Measurements from ENCODE around the gene PPARG.

PPARG gene

GRCh38 chr3:12343047-12343501 is 54.2 kb downstream of the PPARG start:
- no peak for DNase-seq (ENCODE audit: low read depth)

DNA sequence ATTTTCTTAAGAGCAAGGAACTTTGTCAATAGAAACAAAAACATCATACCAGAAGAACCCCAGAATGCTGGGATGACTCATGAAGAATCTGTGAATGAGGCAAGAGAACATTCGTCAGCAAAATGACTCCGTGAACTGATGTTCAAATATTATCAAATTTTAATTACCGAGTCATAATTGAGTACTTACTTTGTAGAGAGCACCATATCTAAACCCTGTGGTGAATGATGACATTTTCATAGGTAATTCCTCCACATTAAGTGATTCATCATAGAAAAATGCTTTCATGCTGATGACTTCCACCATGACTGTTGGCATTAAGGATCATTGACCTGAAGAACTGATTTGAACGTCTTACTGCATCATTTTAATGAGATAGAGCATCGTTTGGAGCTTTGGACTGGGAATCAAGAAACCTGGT is 56.3 kb downstream of the PPARG start:
- DNase-seq (ENCODE audit: low read depth) = no peak

DNA sequence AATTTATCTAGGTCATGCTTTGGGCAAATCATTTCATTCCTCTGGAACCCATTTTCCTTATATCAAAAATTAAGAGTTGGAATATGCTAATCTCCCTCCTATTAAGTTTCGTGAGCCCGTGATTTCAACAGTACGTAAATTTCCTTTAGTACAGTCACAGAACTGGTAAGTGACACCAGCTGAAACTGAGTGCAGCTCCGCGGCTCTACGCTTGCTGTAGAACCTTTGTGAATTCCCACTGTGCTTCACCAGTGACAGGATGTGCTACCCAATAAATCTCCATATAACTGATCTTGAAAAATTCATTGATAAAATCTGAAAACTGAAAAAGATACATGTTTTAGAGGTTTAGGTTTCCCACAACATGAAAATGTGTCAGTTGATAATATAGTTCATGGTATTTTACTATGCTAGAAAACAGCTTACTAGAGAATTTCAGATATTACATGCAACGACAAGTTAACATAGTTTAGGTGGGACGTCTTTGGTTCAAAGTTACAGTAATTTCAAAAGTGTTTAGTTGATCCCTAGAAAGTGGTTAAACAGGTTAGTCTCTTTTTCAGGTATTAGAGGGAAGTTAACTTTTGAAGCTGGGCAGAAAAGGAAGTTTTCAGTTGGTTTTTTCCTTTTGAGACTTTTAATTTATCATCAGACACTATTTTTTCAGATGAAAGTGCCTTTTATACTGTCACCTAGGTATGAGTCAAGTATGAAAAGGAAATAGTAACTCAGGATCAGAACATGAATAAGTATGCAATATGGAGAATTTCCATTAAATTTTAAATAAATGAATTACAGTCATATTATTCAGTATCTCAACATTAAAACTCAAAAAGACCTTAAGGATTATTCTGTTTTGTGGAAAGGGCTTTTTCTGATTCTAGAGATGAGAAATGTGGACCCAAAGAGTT is 57.0 kb downstream of the PPARG start:
- DNase-seq (ENCODE audit: low read depth) = no peak

GRCh38 chr3:12347301-12347700 is 58.4 kb downstream of the PPARG start:
- no peak for DNase-seq (ENCODE audit: low read depth)

DNA sequence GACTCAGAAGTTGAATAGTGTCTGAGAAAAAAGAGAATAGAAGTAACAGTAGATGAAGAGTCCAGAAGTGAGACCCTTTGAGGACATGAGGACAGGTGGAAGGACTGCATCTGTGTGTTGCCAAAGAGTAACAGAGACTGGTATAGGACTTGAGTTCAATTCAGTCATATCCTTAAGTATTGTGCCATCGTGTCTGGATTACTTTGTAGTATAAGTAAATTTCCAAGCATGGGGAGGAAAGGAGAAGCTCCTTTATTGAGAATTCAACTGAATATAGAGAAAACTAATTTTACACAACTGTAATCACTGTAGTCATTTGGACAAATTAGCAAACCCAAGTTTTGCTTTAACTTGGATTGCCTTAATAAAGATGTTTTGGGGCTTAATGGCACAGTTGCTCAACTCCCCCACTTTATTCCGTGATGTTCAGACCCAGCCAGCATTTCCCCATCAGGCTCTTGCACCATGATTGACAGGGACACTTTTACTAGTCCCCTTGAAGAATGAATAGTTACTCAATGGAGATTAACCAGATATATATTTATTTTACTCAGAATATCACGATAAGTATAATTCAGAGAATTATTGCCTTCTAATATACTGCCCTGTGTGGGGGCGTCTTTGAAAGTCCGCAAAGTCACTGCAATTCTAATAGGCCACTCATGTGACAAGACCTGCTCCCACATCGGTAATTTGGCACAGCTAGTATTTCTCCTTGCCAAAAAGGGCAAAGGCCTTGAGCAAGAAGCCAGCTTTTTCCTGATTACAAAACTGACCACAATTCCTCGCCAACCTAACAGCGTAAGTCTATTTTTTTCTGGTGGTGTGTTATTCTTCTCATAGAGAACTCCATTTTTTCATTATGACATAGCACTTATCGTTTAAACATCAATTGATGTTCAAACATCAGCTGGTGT is 61.3 kb downstream of the PPARG start:
- DNase-seq (ENCODE audit: low read depth) = no peak

- DNase-seq (ENCODE audit: low read depth) = no peak
Measured at GRCh38 chr3:12351145-12351544, 62.3 kb downstream of the PPARG start.

DNA sequence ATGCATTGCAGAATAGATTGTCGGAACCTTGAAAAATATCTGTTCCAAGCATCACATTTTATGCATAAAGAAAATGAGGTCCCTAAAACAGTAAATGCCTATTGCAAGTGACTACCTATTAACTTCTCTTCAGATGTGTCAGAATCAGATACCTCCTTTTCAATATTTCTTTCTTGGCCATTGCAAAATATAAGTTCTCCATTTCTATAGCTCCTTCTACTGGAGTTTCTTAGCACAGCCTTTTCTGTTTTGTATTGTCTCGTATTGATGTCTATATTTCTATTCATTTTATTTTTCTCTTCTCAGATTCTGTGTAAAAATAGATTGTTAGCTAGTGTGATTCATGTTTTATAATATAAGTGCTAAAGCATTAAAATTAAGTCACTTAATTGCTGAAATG is 63.4 kb downstream of the PPARG start:
- no peak for DNase-seq (ENCODE audit: low read depth)

- no peak for DNase-seq (ENCODE audit: low read depth)
Measured at GRCh38 chr3:12352755-12353154, 63.9 kb downstream of the PPARG start.

GRCh38 chr3:12353796-12354525 is 65.1 kb downstream of the PPARG start:
- no peak for DNase-seq (ENCODE audit: low read depth)

- no peak for DNase-seq (ENCODE audit: low read depth)
Measured at GRCh38 chr3:12356175-12356574, 67.3 kb downstream of the PPARG start.

- DNase-seq (ENCODE audit: low read depth) = no peak
Measured at GRCh38 chr3:12356996-12357395, 68.1 kb downstream of the PPARG start.

GRCh38 chr3:12357456-12357855 is 68.6 kb downstream of the PPARG start:
- DNase-seq (ENCODE audit: low read depth) = no peak

- DNase-seq (ENCODE audit: low read depth) = no peak
Measured at GRCh38 chr3:12363397-12364195, 74.7 kb downstream of the PPARG start.

GRCh38 chr3:12367346-12367745 is 78.5 kb downstream of the PPARG start:
- DNase-seq (ENCODE audit: low read depth) = no peak

DNA sequence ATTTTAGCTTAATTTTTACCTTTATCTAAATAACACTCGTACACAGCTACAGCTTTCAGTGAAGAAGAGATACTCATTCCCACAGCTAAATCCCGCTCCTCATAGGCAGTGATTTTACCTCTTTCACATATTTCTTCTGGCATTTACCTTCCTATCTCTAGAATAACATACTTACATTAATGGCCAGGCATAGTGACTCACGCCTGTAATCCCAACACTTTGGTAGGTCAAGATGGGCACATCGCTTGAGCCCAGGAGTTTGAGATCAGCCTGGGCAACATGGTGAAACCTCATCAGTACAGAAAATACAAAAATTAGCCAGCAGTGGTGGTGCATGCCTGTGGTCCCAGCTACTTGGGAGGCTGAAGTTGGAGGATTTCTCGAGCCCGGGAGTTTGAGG is 80.2 kb downstream of the PPARG start:
- DNase-seq (ENCODE audit: low read depth) = no peak

DNA sequence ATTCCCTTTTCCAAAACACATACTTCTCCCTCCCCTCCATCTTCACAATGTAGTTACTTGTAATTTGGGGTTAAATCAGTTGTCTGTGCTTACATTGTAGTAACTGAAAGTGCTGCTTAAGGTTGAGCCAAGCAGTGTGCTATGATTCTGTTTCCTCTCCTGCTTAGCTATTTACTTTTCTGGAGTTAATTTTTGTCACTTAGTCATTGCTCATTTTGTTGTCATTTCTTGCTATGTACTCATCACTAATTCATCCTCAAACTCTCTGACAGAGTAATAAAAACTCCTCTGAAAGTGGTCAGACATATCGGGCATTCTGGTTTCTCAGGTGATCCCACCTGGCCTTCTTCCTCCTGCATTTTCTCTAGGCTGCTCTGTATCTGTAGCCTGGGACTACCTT is 80.7 kb downstream of the PPARG start:
- DNase-seq (ENCODE audit: low read depth) = no peak

- no peak for DNase-seq (ENCODE audit: low read depth)
Measured at GRCh38 chr3:12370758-12371157, 81.9 kb downstream of the PPARG start.

DNA sequence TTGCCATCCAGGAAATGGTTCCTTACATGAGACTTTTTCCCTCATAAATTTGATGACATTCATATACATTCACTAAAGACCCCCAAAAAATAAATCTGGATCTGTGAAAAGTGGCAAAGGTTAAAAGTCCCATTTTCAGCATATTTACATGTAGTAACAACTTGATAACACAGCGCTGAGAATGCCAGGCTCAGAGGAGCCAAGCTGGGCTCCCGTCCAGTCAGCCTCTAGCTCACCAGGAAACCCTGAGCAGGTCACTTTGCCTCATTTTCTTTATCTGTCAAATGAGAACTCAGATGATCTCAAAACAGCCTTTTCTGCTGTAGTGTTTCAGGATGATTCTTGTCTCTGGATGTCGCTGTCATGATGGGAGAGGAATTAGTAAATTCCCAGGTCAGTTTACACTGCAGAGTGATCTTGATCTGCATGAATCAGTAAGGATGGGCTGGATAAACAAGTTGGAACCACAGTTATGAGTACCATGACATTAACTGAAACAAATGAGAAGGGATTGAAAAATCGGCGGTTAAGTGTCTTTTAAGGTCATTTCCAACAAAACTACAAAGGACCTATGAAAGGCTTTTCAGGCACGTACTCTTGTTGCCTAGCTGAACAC is 82.8 kb downstream of the PPARG start:
- no peak for DNase-seq (ENCODE audit: low read depth)

GRCh38 chr3:12372741-12373280 is 83.9 kb downstream of the PPARG start:
- no peak for DNase-seq (ENCODE audit: low read depth)

DNA sequence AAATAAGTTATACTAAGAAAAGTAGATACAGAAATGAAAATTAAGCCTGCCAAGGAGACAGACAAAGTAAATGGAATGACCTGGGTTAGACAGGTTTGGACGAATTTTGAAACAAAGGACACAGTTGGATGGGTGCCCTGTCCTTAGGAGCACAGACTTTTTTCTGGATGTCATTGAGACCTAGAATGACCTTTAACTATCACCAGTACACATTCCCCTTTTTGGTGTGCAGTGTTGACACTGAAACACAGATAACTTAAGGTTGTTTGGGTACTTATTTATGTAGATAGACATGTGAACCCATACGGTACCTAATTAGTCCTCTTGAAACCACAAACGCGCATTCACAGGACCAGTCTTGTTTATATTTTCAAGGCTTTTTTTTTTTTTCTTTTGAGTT is 86.7 kb downstream of the PPARG start:
- no peak for DNase-seq (ENCODE audit: low read depth)

All from activated T-cell treated with anti-CD3 and anti-CD28 coated beads for 1 hour (primary cell).